Neural cell (in vitro differentiated cells): ENCODE data around the gene PHACTR4. TPM values are rescaled to one million over a fixed set of nuclear protein-coding genes. Genes with fewer than 3 reads are reported as not detected.
"Not testable (repeated sequence)": the region's sequence is repeated elsewhere in the genome, so short reads cannot be mapped to it uniquely, and the experiment has no call there.

Experiments used
- H2AFZ ChIP-seq: fragments of 200-600, 300-800 bp; sonication (generic), shearing (Covaris generic); 2 replicates; pipeline ENCODE4 v1.6.0; 2014; ENCODE audit warnings: low read depth, mild to moderate bottlenecking, antibody characterized with exemption, low read length, moderate library complexity
- H3F3A ChIP-seq: fragments of 200-600 bp; shearing (Covaris generic); 2 replicates; pipeline ENCODE4 v1.6.1; 2016; ENCODE audit warnings: mild to moderate bottlenecking, moderate library complexity, mixed read lengths, antibody characterized with exemption, low read length; ENCODE audit not compliant: insufficient read depth, poor library complexity, severe bottlenecking
- H3K27ac ChIP-seq: fragments of 200-600, 300-800 bp; sonication (generic), shearing (Covaris generic); 2 replicates; pipeline ENCODE4 v1.5.1; 2014; ENCODE audit warnings: mild to moderate bottlenecking, low read length, moderate library complexity
- H3K27me3 ChIP-seq: fragments of 300-800, 200-600 bp; sonication (generic), shearing (Covaris generic); 2 replicates; pipeline ENCODE4 v1.6.0; 2014; ENCODE audit warnings: mild to moderate bottlenecking, low read depth, low read length, moderate library complexity; ENCODE audit not compliant: insufficient read depth
- H3K36me3 ChIP-seq: fragments of 300-800, 200-600 bp; sonication (generic), shearing (Covaris generic); 2 replicates; pipeline ENCODE4 v1.5.1; 2014; ENCODE audit warnings: mild to moderate bottlenecking, antibody characterized with exemption, low read length, moderate library complexity; ENCODE audit not compliant: insufficient read depth
- H3K4me2 ChIP-seq: fragments of 300-800, 200-600 bp; sonication (generic), shearing (Covaris generic); 2 replicates; pipeline ENCODE4 v1.6.0; 2014; ENCODE audit warnings: mild to moderate bottlenecking, low read length
- H3K4me3 ChIP-seq: fragments of 300-800, 200-600 bp; sonication (generic), shearing (Covaris generic); 2 replicates; pipeline ENCODE4 v1.5.1; 2014; ENCODE audit warnings: mild to moderate bottlenecking, low read length, moderate library complexity
- H3K79me2 ChIP-seq: fragments of 200-600 bp; shearing (Covaris generic); replicated peaks from 2 replicates; pipeline ENCODE4 v1.6.0; 2014; ENCODE audit warnings: mild to moderate bottlenecking, low read length, moderate library complexity; ENCODE audit not compliant: insufficient read depth
- H3K9ac ChIP-seq: fragments of 300-800, 200-600 bp; sonication (generic), shearing (Covaris generic); 2 replicates; pipeline ENCODE4 v1.6.1; 2016; ENCODE audit warnings: mild to moderate bottlenecking, low read length, mixed read lengths
- H3K9me2 ChIP-seq: fragments of 200-600 bp; shearing (Covaris generic); 2 replicates; pipeline ENCODE4 v1.6.1; 2016; ENCODE audit warnings: mild to moderate bottlenecking, low read length, mixed read lengths; ENCODE audit not compliant: insufficient read depth
- H3K9me3 ChIP-seq: fragments of 200-600, 300-800 bp; sonication (generic), shearing (Covaris generic); 2 replicates; pipeline ENCODE4 v1.6.1; 2016; ENCODE audit warnings: mild to moderate bottlenecking, mixed run types, low read length, moderate library complexity, mixed read lengths
- H4K20me1 ChIP-seq: fragments of 200-600 bp; shearing (Covaris generic); 2 replicates; pipeline ENCODE4 v1.6.1; 2016; ENCODE audit warnings: mild to moderate bottlenecking, mixed run types; ENCODE audit not compliant: insufficient read depth
- EP300 ChIP-seq: fragments of 450-650 bp; conservative IDR thresholded peaks from 2 replicates; pipeline ENCODE4 v1.6.1; 2014; ENCODE audit warnings: antibody characterized with exemption, mild to moderate bottlenecking, moderate library complexity; ENCODE audit not compliant: poor library complexity, severe bottlenecking
- EZH2 ChIP-seq: fragments of 200-600, 300-800 bp; shearing (Covaris generic), sonication (generic); IDR thresholded peaks from 2 replicates; pipeline ENCODE4 v1.6.1; 2014; ENCODE audit warnings: antibody characterized with exemption, low read length, borderline replicate concordance, mild to moderate bottlenecking; ENCODE audit not compliant: insufficient read depth, poor library complexity, severe bottlenecking
- MXI1 ChIP-seq: fragments of 450-650 bp; conservative IDR thresholded peaks from 2 replicates; pipeline ENCODE4 v1.6.1; 2014; ENCODE audit warnings: antibody characterized with exemption, mild to moderate bottlenecking; ENCODE audit not compliant: poor library complexity, severe bottlenecking
- POLR2AphosphoS5 ChIP-seq: IDR thresholded peaks from 2 replicates; pipeline ENCODE4 v1.6.1; 2012
- RAD21 ChIP-seq: fragments of 450-650 bp; conservative IDR thresholded peaks from 2 replicates; pipeline ENCODE4 v1.6.1; 2014; ENCODE audit warnings: antibody characterized with exemption, mild to moderate bottlenecking, moderate library complexity
- SMC3 ChIP-seq: fragments of 450-650 bp; conservative IDR thresholded peaks from 2 replicates; pipeline ENCODE4 v1.6.1; 2014; ENCODE audit warnings: antibody characterized with exemption, mild to moderate bottlenecking, moderate library complexity; ENCODE audit not compliant: poor library complexity
- TAF1 ChIP-seq: IDR thresholded peaks from 2 replicates; pipeline ENCODE4 v1.6.1; 2012; ENCODE audit warnings: low read depth
- polyA plus RNA-seq: library from polyadenylated mRNA; depleted of rRNA; stranded (reverse); fragments of >200 nt; gene quantifications from 2 replicates; pipeline ENCODE4 v1.2.3, GENCODE V29; 2014
- TF ChIP-seq, protein P1 (sequence below): fragments of 450-650 bp; IDR thresholded peaks from 2 replicates; pipeline ENCODE4 v1.5.1; 2014; ENCODE audit warnings: antibody characterized with exemption, mild to moderate bottlenecking, moderate library complexity; ENCODE audit not compliant: poor library complexity, severe bottlenecking
- TF ChIP-seq, protein P2 (sequence below): IDR thresholded peaks from 2 replicates; pipeline ENCODE4 v1.6.1; 2012; ENCODE audit warnings: borderline replicate concordance

The PHACTR4 gene
- polyA plus RNA-seq, 1 donor from 2014 or later: 7.9 TPM

DNA sequence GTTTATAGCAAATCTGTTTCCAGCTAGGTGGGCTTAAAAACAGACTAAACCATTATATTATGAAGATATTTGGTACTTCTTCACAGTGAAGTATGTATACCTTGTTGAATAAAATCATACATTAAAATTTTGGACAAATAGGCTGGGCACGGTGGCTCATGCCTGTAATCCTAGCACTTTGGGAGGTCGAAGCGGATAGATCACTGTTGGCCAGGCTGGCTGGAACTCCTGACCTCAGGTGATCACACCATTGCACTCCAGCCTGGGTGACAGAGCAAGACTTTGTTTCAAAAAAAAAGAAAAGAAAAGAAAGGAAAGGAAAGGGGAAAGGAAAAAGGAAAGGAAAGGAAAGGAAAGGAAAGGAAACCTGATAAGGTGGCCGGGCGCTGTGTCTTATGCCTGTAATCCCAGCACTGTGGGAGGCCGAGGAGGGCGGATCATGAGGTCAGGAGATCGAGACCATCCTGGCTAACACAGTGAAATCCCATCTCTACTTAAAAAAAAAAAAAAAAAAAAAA is 78.6 kb downstream of the PHACTR4 start:
- not testable (repeated sequence) for H4K20me1 ChIP-seq, H3K4me3 ChIP-seq, H3F3A ChIP-seq, H3K36me3 ChIP-seq, H3K27me3 ChIP-seq, H3K4me2 ChIP-seq, H3K9me2 ChIP-seq, H3K79me2 ChIP-seq, H3K9me3 ChIP-seq, H3K9ac ChIP-seq, H2AFZ ChIP-seq, H3K27ac ChIP-seq

- Histone ChIP-seq H3K9me3 (no peaks in the 10 kb centered on the region), H3K4me3 (no peak overlapping the region), H3K36me3 (no peaks in the 10 kb centered on the region), H2AFZ (no peak overlapping the region), H3K27me3 (no peaks in the 10 kb centered on the region), H3K79me2 (no peaks in the 10 kb centered on the region), H3K9me2 (no peaks in the 10 kb centered on the region), H3K9ac (no peak overlapping the region), H3K27ac (no peak overlapping the region), H4K20me1 (no peaks in the 10 kb centered on the region), H3K4me2 (no peak overlapping the region), H3F3A (no peaks in the 10 kb centered on the region)
- TF ChIP-seq, protein P1, sequence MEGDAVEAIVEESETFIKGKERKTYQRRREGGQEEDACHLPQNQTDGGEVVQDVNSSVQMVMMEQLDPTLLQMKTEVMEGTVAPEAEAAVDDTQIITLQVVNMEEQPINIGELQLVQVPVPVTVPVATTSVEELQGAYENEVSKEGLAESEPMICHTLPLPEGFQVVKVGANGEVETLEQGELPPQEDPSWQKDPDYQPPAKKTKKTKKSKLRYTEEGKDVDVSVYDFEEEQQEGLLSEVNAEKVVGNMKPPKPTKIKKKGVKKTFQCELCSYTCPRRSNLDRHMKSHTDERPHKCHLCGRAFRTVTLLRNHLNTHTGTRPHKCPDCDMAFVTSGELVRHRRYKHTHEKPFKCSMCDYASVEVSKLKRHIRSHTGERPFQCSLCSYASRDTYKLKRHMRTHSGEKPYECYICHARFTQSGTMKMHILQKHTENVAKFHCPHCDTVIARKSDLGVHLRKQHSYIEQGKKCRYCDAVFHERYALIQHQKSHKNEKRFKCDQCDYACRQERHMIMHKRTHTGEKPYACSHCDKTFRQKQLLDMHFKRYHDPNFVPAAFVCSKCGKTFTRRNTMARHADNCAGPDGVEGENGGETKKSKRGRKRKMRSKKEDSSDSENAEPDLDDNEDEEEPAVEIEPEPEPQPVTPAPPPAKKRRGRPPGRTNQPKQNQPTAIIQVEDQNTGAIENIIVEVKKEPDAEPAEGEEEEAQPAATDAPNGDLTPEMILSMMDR: no peak
- TF ChIP-seq SMC3: no peak
- no peak for TF ChIP-seq EZH2
- TF ChIP-seq TAF1: no peak
- no peak for TF ChIP-seq RAD21
- no peak for TF ChIP-seq MXI1
- TF ChIP-seq EP300: no peak
- TF ChIP-seq, protein P2, sequence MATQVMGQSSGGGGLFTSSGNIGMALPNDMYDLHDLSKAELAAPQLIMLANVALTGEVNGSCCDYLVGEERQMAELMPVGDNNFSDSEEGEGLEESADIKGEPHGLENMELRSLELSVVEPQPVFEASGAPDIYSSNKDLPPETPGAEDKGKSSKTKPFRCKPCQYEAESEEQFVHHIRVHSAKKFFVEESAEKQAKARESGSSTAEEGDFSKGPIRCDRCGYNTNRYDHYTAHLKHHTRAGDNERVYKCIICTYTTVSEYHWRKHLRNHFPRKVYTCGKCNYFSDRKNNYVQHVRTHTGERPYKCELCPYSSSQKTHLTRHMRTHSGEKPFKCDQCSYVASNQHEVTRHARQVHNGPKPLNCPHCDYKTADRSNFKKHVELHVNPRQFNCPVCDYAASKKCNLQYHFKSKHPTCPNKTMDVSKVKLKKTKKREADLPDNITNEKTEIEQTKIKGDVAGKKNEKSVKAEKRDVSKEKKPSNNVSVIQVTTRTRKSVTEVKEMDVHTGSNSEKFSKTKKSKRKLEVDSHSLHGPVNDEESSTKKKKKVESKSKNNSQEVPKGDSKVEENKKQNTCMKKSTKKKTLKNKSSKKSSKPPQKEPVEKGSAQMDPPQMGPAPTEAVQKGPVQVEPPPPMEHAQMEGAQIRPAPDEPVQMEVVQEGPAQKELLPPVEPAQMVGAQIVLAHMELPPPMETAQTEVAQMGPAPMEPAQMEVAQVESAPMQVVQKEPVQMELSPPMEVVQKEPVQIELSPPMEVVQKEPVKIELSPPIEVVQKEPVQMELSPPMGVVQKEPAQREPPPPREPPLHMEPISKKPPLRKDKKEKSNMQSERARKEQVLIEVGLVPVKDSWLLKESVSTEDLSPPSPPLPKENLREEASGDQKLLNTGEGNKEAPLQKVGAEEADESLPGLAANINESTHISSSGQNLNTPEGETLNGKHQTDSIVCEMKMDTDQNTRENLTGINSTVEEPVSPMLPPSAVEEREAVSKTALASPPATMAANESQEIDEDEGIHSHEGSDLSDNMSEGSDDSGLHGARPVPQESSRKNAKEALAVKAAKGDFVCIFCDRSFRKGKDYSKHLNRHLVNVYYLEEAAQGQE: no peak
- TF ChIP-seq POLR2AphosphoS5: no peak
Observed at GRCh38 chr1:28449904-28450303, 80.4 kb downstream of the PHACTR4 start.

GRCh38 chr1:28450561-28450960 is 81.0 kb downstream of the PHACTR4 start:
- H2AFZ ChIP-seq: no peak overlapping the region
- H4K20me1 ChIP-seq: no peaks in the 10 kb centered on the region
- no peaks in the 10 kb centered on the region for H3K9me2 ChIP-seq
- no peaks in the 10 kb centered on the region for H3K79me2 ChIP-seq
- H3K4me3 ChIP-seq: no peak overlapping the region
- no peaks in the 10 kb centered on the region for H3K9me3 ChIP-seq
- no peaks in the 10 kb centered on the region for H3K27me3 ChIP-seq
- H3K27ac ChIP-seq: no peak overlapping the region
- no peaks in the 10 kb centered on the region for H3K36me3 ChIP-seq
- no peak for TF ChIP-seq POLR2AphosphoS5
- TF ChIP-seq, protein P2: no peak
- no peaks in the 10 kb centered on the region for H3F3A ChIP-seq
- H3K4me2 ChIP-seq: no peak overlapping the region
- no peak overlapping the region for H3K9ac ChIP-seq
